BJ (cell line): ENCODE results near the gene CCDC102B. TPM values are rescaled to one million over a fixed set of nuclear protein-coding genes. Genes with fewer than 3 reads are reported as not detected.

Experiments used
- CTCF ChIA-PET: fragments of 350-600 bp; formaldehyde crosslinking; extraction: SDS; loops from one replicate; lab custom pipeline; 2021; ENCODE audit warnings: antibody characterized with exemption, inconsistent platforms; lab: Yijun Ruan, JAX
- POLR2A ChIA-PET: fragments of 300-600 bp; sonication (Branson Sonifier 250); formaldehyde crosslinking; extraction: SDS; loops from one replicate; lab custom pipeline; 2021; ENCODE audit warnings: antibody characterized with exemption; lab: Charles Lee
- DNase-seq: peaks from one replicate; pipeline ENCODE4 v3.0.0-alpha.2; 2011; ENCODE audit warnings: low read depth
- H3K27me3 ChIP-seq: 2 replicates; pipeline ENCODE4 v1.6.0; 2011; ENCODE audit warnings: low read length; ENCODE audit not compliant: control insufficient read depth, insufficient read depth
- H3K36me3 ChIP-seq: 2 replicates; pipeline ENCODE4 v1.5.1; 2011; ENCODE audit warnings: low read length; ENCODE audit not compliant: control insufficient read depth, insufficient read depth
- H3K4me3 ChIP-seq: 2 replicates; pipeline ENCODE4 v1.5.1; 2011; ENCODE audit warnings: low read depth, mild to moderate bottlenecking, control low read depth, low read length
- CTCF ChIP-seq: IDR thresholded peaks from 2 replicates; pipeline ENCODE4 v1.5.1; 2011; ENCODE audit warnings: low read depth, mild to moderate bottlenecking, control low read depth, inconsistent platforms, low read length, moderate library complexity; ENCODE audit not compliant: insufficient read depth
- polyA plus RNA-seq: library from polyadenylated mRNA; depleted of rRNA; stranded (reverse); fragments of >200 nt; gene quantifications from 2 replicates; pipeline ENCODE4 v1.2.3, GENCODE V29; 2011

Gene CCDC102B
- polyA plus RNA-seq, 1 experiment = 2.8 TPM

GRCh38 chr18:68818584-68818983 is 20.7 kb downstream of the CCDC102B start:
- TF ChIP-seq CTCF = no peak
- no peaks in the 10 kb centered on the region for H3K27me3 ChIP-seq
- H3K4me3 ChIP-seq = no peak overlapping the region
- ChIA-PET POLR2A (no interaction called here), CTCF (no interaction called here)
- no peaks in the 10 kb centered on the region for H3K36me3 ChIP-seq
- no peak for DNase-seq

GRCh38 chr18:68822926-68823325 is 25.0 kb downstream of the CCDC102B start:
- H3K4me3 ChIP-seq = no peak overlapping the region
- H3K36me3 ChIP-seq = no peaks in the 10 kb centered on the region
- CTCF ChIA-PET = no interaction called here
- TF ChIP-seq CTCF = no peak
- DNase-seq = no peak
- no peaks in the 10 kb centered on the region for H3K27me3 ChIP-seq
- POLR2A ChIA-PET = no interaction called here

GRCh38 chr18:68826121-68826520 is 28.2 kb downstream of the CCDC102B start:
- no peaks in the 10 kb centered on the region for H3K36me3 ChIP-seq
- DNase-seq = no peak
- POLR2A ChIA-PET = no interaction called here
- H3K4me3 ChIP-seq = no peak overlapping the region
- no peak for TF ChIP-seq CTCF
- CTCF ChIA-PET = interaction anchor here (0.9 kb wide), 1 partner anchor 15 kb away, joined by 4 read pairs; no protein-coding TSS in a partner anchor
- H3K27me3 ChIP-seq = no peaks in the 10 kb centered on the region

- no peaks in the 10 kb centered on the region for H3K27me3 ChIP-seq
- H3K36me3 ChIP-seq = no peaks in the 10 kb centered on the region
- no peak for DNase-seq
- POLR2A ChIA-PET = no interaction called here
- H3K4me3 ChIP-seq = no peak overlapping the region
- CTCF ChIA-PET = no interaction called here
- no peak for TF ChIP-seq CTCF
These were observed 32.6 kb downstream of the CCDC102B start for GRCh38 chr18:68830256-68831045.

- POLR2A ChIA-PET = interaction anchor here (0.6 kb wide), 1 partner anchor 329 kb away, joined by 3 read pairs; no protein-coding TSS in a partner anchor
- Histone ChIP-seq H3K4me3 (no peak overlapping the region), H3K27me3 (no peaks in the 10 kb centered on the region), H3K36me3 (no peaks in the 10 kb centered on the region)
- peak; percentile 70 for DNase-seq
- no peak for TF ChIP-seq CTCF
- CTCF ChIA-PET = no interaction called here
These were observed 35.9 kb downstream of the CCDC102B start for GRCh38 chr18:68833756-68834155.
